ENCODE data around the gene RCL1.

RCL1 gene

GRCh38 chr9:4866239-4866969, 73.7 kb downstream of the RCL1 start:
- no peaks in the 10 kb centered on the region for H3K27me3 ChIP-seq (ENCODE audit: control insufficient read depth in 1 of 2, insufficient read depth in 2 of 2, low read length in 2 of 2)
- H3K9ac ChIP-seq (ENCODE audit: low read depth in 1 of 2, low read length in 2 of 2): no peak overlapping the region
- H3K36me3 ChIP-seq (ENCODE audit: control insufficient read depth in 1 of 2, insufficient read depth in 2 of 2, low read length in 2 of 2): peaks cover 0 to 2% of the 10 kb centered on the region in 2 donors
- H3K4me1 ChIP-seq (ENCODE audit: control insufficient read depth in 1 of 2, insufficient read depth in 2 of 2, low read length in 2 of 2): peaks cover 2 to 3% of the 10 kb centered on the region in 2 donors
- no peak overlapping the region for H3K27ac ChIP-seq (ENCODE audit: low read depth, low read length)
- H3K4me3 ChIP-seq (ENCODE audit: low read depth in 1 of 2, low read length in 2 of 2): no peak overlapping the region
- no peaks in the 10 kb centered on the region for H3K9me3 ChIP-seq (ENCODE audit: control insufficient read depth in 1 of 2, low read length in 2 of 2)

- Histone ChIP-seq H3K9ac (ENCODE audit: low read depth in 1 of 2, low read length in 2 of 2) (no peak overlapping the region), H3K27ac (ENCODE audit: low read depth, low read length) (no peak overlapping the region), H3K4me3 (ENCODE audit: low read depth in 1 of 2, low read length in 2 of 2) (no peak overlapping the region), H3K27me3 (ENCODE audit: control insufficient read depth in 1 of 2, insufficient read depth in 2 of 2, low read length in 2 of 2) (no peaks in the 10 kb centered on the region), H3K4me1 (ENCODE audit: control insufficient read depth in 1 of 2, insufficient read depth in 2 of 2, low read length in 2 of 2) (no peaks in the 10 kb centered on the region), H3K36me3 (ENCODE audit: control insufficient read depth in 1 of 2, insufficient read depth in 2 of 2, low read length in 2 of 2) (no peaks in the 10 kb centered on the region), H3K9me3 (ENCODE audit: control insufficient read depth in 1 of 2, low read length in 2 of 2) (no peaks in the 10 kb centered on the region)
These were observed 80.3 kb downstream of the RCL1 start for GRCh38 chr9:4873066-4873465.

GRCh38 chr9:4875559-4875958, 82.8 kb downstream of the RCL1 start:
- Histone ChIP-seq H3K4me1 (ENCODE audit: control insufficient read depth in 1 of 2, insufficient read depth in 2 of 2, low read length in 2 of 2) (no peaks in the 10 kb centered on the region), H3K27ac (ENCODE audit: low read depth, low read length) (no peak overlapping the region), H3K9ac (ENCODE audit: low read depth in 1 of 2, low read length in 2 of 2) (no peak overlapping the region), H3K4me3 (ENCODE audit: low read depth in 1 of 2, low read length in 2 of 2) (no peak overlapping the region), H3K36me3 (ENCODE audit: control insufficient read depth in 1 of 2, insufficient read depth in 2 of 2, low read length in 2 of 2) (no peaks in the 10 kb centered on the region), H3K27me3 (ENCODE audit: control insufficient read depth in 1 of 2, insufficient read depth in 2 of 2, low read length in 2 of 2) (no peaks in the 10 kb centered on the region), H3K9me3 (ENCODE audit: control insufficient read depth in 1 of 2, low read length in 2 of 2) (no peaks in the 10 kb centered on the region)

GRCh38 chr9:4879115-4879558, 86.4 kb downstream of the RCL1 start:
- no peaks in the 10 kb centered on the region for H3K9me3 ChIP-seq (ENCODE audit: control insufficient read depth in 1 of 2, low read length in 2 of 2)
- H3K4me1 ChIP-seq (ENCODE audit: control insufficient read depth in 1 of 2, insufficient read depth in 2 of 2, low read length in 2 of 2): no peaks in the 10 kb centered on the region
- H3K27me3 ChIP-seq (ENCODE audit: control insufficient read depth in 1 of 2, insufficient read depth in 2 of 2, low read length in 2 of 2): no peaks in the 10 kb centered on the region
- H3K4me3 ChIP-seq (ENCODE audit: low read depth in 1 of 2, low read length in 2 of 2): no peak overlapping the region
- no peak overlapping the region for H3K9ac ChIP-seq (ENCODE audit: low read depth in 1 of 2, low read length in 2 of 2)
- no peak overlapping the region for H3K27ac ChIP-seq (ENCODE audit: low read depth, low read length)
- H3K36me3 ChIP-seq (ENCODE audit: control insufficient read depth in 1 of 2, insufficient read depth in 2 of 2, low read length in 2 of 2): no peaks in the 10 kb centered on the region

GRCh38 chr9:4883326-4883873, 90.7 kb downstream of the RCL1 start:
- H3K9me3 ChIP-seq (ENCODE audit: control insufficient read depth in 1 of 2, low read length in 2 of 2): no peaks in the 10 kb centered on the region
- no peaks in the 10 kb centered on the region for H3K4me1 ChIP-seq (ENCODE audit: control insufficient read depth in 1 of 2, insufficient read depth in 2 of 2, low read length in 2 of 2)
- H3K4me3 ChIP-seq (ENCODE audit: low read depth in 1 of 2, low read length in 2 of 2): no peak overlapping the region
- no peak overlapping the region for H3K27ac ChIP-seq (ENCODE audit: low read depth, low read length)
- no peaks in the 10 kb centered on the region for H3K36me3 ChIP-seq (ENCODE audit: control insufficient read depth in 1 of 2, insufficient read depth in 2 of 2, low read length in 2 of 2)
- H3K9ac ChIP-seq (ENCODE audit: low read depth in 1 of 2, low read length in 2 of 2): no peak overlapping the region
- no peaks in the 10 kb centered on the region for H3K27me3 ChIP-seq (ENCODE audit: control insufficient read depth in 1 of 2, insufficient read depth in 2 of 2, low read length in 2 of 2)

- H3K4me1 ChIP-seq (ENCODE audit: control insufficient read depth in 1 of 2, insufficient read depth in 2 of 2, low read length in 2 of 2): no peaks in the 10 kb centered on the region
These were observed 94.0 kb downstream of the RCL1 start for GRCh38 chr9:4886698-4887097.

GRCh38 chr9:4887556-4887955, 94.8 kb downstream of the RCL1 start:
- no peaks in the 10 kb centered on the region for H3K9me3 ChIP-seq (ENCODE audit: control insufficient read depth in 1 of 2, low read length in 2 of 2)
- H3K27ac ChIP-seq (ENCODE audit: low read depth, low read length): no peak overlapping the region
- H3K4me3 ChIP-seq (ENCODE audit: low read depth in 1 of 2, low read length in 2 of 2): no peak overlapping the region
- no peaks in the 10 kb centered on the region for H3K27me3 ChIP-seq (ENCODE audit: control insufficient read depth in 1 of 2, insufficient read depth in 2 of 2, low read length in 2 of 2)
- H3K36me3 ChIP-seq (ENCODE audit: control insufficient read depth in 1 of 2, insufficient read depth in 2 of 2, low read length in 2 of 2): no peaks in the 10 kb centered on the region
- H3K4me1 ChIP-seq (ENCODE audit: control insufficient read depth in 1 of 2, insufficient read depth in 2 of 2, low read length in 2 of 2): no peaks in the 10 kb centered on the region
- no peak overlapping the region for H3K9ac ChIP-seq (ENCODE audit: low read depth in 1 of 2, low read length in 2 of 2)

More at GRCh38 chr9:4886698-4887097, 94.0 kb downstream of the RCL1 start:
- Histone ChIP-seq H3K4me3 (ENCODE audit: low read depth in 1 of 2, low read length in 2 of 2) (no peak overlapping the region), H3K27me3 (ENCODE audit: control insufficient read depth in 1 of 2, insufficient read depth in 2 of 2, low read length in 2 of 2) (no peaks in the 10 kb centered on the region), H3K9me3 (ENCODE audit: control insufficient read depth in 1 of 2, low read length in 2 of 2) (no peaks in the 10 kb centered on the region), H3K9ac (ENCODE audit: low read depth in 1 of 2, low read length in 2 of 2) (no peak overlapping the region), H3K27ac (ENCODE audit: low read depth, low read length) (no peak overlapping the region), H3K36me3 (ENCODE audit: control insufficient read depth in 1 of 2, insufficient read depth in 2 of 2, low read length in 2 of 2) (no peaks in the 10 kb centered on the region)

GRCh38 chr9:4890242-4890641, 97.5 kb downstream of the RCL1 start:
- Histone ChIP-seq H3K27ac (ENCODE audit: low read depth, low read length) (no peak overlapping the region), H3K27me3 (ENCODE audit: control insufficient read depth in 1 of 2, insufficient read depth in 2 of 2, low read length in 2 of 2) (no peaks in the 10 kb centered on the region), H3K9me3 (ENCODE audit: control insufficient read depth in 1 of 2, low read length in 2 of 2) (no peaks in the 10 kb centered on the region), H3K4me3 (ENCODE audit: low read depth in 1 of 2, low read length in 2 of 2) (no peak overlapping the region), H3K36me3 (ENCODE audit: control insufficient read depth in 1 of 2, insufficient read depth in 2 of 2, low read length in 2 of 2) (no peaks in the 10 kb centered on the region), H3K4me1 (ENCODE audit: control insufficient read depth in 1 of 2, insufficient read depth in 2 of 2, low read length in 2 of 2) (no peaks in the 10 kb centered on the region), H3K9ac (ENCODE audit: low read depth in 1 of 2, low read length in 2 of 2) (no peak overlapping the region)

- no peaks in the 10 kb centered on the region for H3K36me3 ChIP-seq (ENCODE audit: control insufficient read depth in 1 of 2, insufficient read depth in 2 of 2, low read length in 2 of 2)
- no peaks in the 10 kb centered on the region for H3K9me3 ChIP-seq (ENCODE audit: control insufficient read depth in 1 of 2, low read length in 2 of 2)
- H3K4me3 ChIP-seq (ENCODE audit: low read depth in 1 of 2, low read length in 2 of 2): no peak overlapping the region
- no peak overlapping the region for H3K9ac ChIP-seq (ENCODE audit: low read depth in 1 of 2, low read length in 2 of 2)
- H3K27ac ChIP-seq (ENCODE audit: low read depth, low read length): no peak overlapping the region
- H3K27me3 ChIP-seq (ENCODE audit: control insufficient read depth in 1 of 2, insufficient read depth in 2 of 2, low read length in 2 of 2): no peaks in the 10 kb centered on the region
- no peaks in the 10 kb centered on the region for H3K4me1 ChIP-seq (ENCODE audit: control insufficient read depth in 1 of 2, insufficient read depth in 2 of 2, low read length in 2 of 2)
These were observed 98.2 kb downstream of the RCL1 start for GRCh38 chr9:4890929-4891328.

GRCh38 chr9:4891674-4892073, 98.9 kb downstream of the RCL1 start:
- H3K4me1 ChIP-seq (ENCODE audit: control insufficient read depth in 1 of 2, insufficient read depth in 2 of 2, low read length in 2 of 2): no peaks in the 10 kb centered on the region
- no peaks in the 10 kb centered on the region for H3K9me3 ChIP-seq (ENCODE audit: control insufficient read depth in 1 of 2, low read length in 2 of 2)
- no peaks in the 10 kb centered on the region for H3K36me3 ChIP-seq (ENCODE audit: control insufficient read depth in 1 of 2, insufficient read depth in 2 of 2, low read length in 2 of 2)
- H3K27me3 ChIP-seq (ENCODE audit: control insufficient read depth in 1 of 2, insufficient read depth in 2 of 2, low read length in 2 of 2): no peaks in the 10 kb centered on the region
- no peak overlapping the region for H3K27ac ChIP-seq (ENCODE audit: low read depth, low read length)
- no peak overlapping the region for H3K4me3 ChIP-seq (ENCODE audit: low read depth in 1 of 2, low read length in 2 of 2)
- no peak overlapping the region for H3K9ac ChIP-seq (ENCODE audit: low read depth in 1 of 2, low read length in 2 of 2)
